Measurements from ENCODE around the gene SLC20A1. TPM values are rescaled to one million over a fixed set of nuclear protein-coding genes. Genes with fewer than 3 reads are reported as not detected.

The SLC20A1 gene
- polyA plus RNA-seq, 2 donors, result 10.1 to 10.4 TPM

GRCh38 chr2:112623913-112624777, 21.6 kb upstream of the SLC20A1 start:
- Histone ChIP-seq H3K27ac (ENCODE audit: low read depth in 2 of 2, low read length in 1 of 2) (peak overlapping the region in 1 of 2 donors; percentile 22), H3K4me1 (ENCODE audit: control insufficient read depth in 2 of 2, insufficient read depth in 2 of 2, low read length in 1 of 2) (peaks cover 0 to 7% of the 10 kb centered on the region in 2 donors), H3K36me3 (ENCODE audit: control insufficient read depth in 2 of 2, insufficient read depth in 2 of 2, low read length in 1 of 2) (no peaks in the 10 kb centered on the region), H3K27me3 (ENCODE audit: control insufficient read depth in 1 of 2, insufficient read depth in 2 of 2, low read length in 2 of 2) (no peaks in the 10 kb centered on the region), H3K9me3 (ENCODE audit: control insufficient read depth in 2 of 2, insufficient read depth in 1 of 2, low read depth in 1 of 2, low read length in 1 of 2) (no peaks in the 10 kb centered on the region), H3K4me3 (ENCODE audit: low read depth in 1 of 2, low read length in 2 of 2) (no peak overlapping the region)
- 69 to 72% methylated on average over 11 of the region's 11 CpGs for WGBS, 2 donors

GRCh38 chr2:112625474-112626114, 20.1 kb upstream of the SLC20A1 start:
- WGBS, 2 donors, result 68 to 75% methylated on average over 7 of the region's 7 CpGs

GRCh38 chr2:112626604-112627059, 19.1 kb upstream of the SLC20A1 start:
- no peak overlapping the region for H3K4me3 ChIP-seq (ENCODE audit: low read depth in 1 of 2, low read length in 2 of 2)
- no peaks in the 10 kb centered on the region for H3K9me3 ChIP-seq (ENCODE audit: control insufficient read depth in 2 of 2, insufficient read depth in 1 of 2, low read depth in 1 of 2, low read length in 1 of 2)
- H3K36me3 ChIP-seq (ENCODE audit: control insufficient read depth in 2 of 2, insufficient read depth in 2 of 2, low read length in 1 of 2), result no peaks in the 10 kb centered on the region
- H3K4me1 ChIP-seq (ENCODE audit: control insufficient read depth in 2 of 2, insufficient read depth in 2 of 2, low read length in 1 of 2), result peaks cover 0 to 7% of the 10 kb centered on the region in 2 donors
- H3K27me3 ChIP-seq (ENCODE audit: control insufficient read depth in 1 of 2, insufficient read depth in 2 of 2, low read length in 2 of 2), result no peaks in the 10 kb centered on the region
- H3K27ac ChIP-seq (ENCODE audit: low read depth in 2 of 2, low read length in 1 of 2), result peak overlapping the region; percentile 55 to 86
- WGBS, 2 donors, result 6 to 16% methylated on average over 7 of the region's 7 CpGs

More at GRCh38 chr2:112625474-112626114, 20.1 kb upstream of the SLC20A1 start:
- Histone ChIP-seq H3K36me3 (ENCODE audit: control insufficient read depth in 2 of 2, insufficient read depth in 2 of 2, low read length in 1 of 2) (no peaks in the 10 kb centered on the region), H3K4me3 (ENCODE audit: low read depth in 1 of 2, low read length in 2 of 2) (no peak overlapping the region), H3K9me3 (ENCODE audit: control insufficient read depth in 2 of 2, insufficient read depth in 1 of 2, low read depth in 1 of 2, low read length in 1 of 2) (no peaks in the 10 kb centered on the region), H3K27me3 (ENCODE audit: control insufficient read depth in 1 of 2, insufficient read depth in 2 of 2, low read length in 2 of 2) (no peaks in the 10 kb centered on the region), H3K4me1 (ENCODE audit: control insufficient read depth in 2 of 2, insufficient read depth in 2 of 2, low read length in 1 of 2) (peaks cover 0 to 7% of the 10 kb centered on the region in 2 donors), H3K27ac (ENCODE audit: low read depth in 2 of 2, low read length in 1 of 2) (peak overlapping the region in 1 of 2 donors; percentile 24)

GRCh38 chr2:112627060-112628040, 18.4 kb upstream of the SLC20A1 start:
- H3K4me3 ChIP-seq (ENCODE audit: low read depth in 1 of 2, low read length in 2 of 2), result no peak overlapping the region
- no peaks in the 10 kb centered on the region for H3K27me3 ChIP-seq (ENCODE audit: control insufficient read depth in 1 of 2, insufficient read depth in 2 of 2, low read length in 2 of 2)
- no peaks in the 10 kb centered on the region for H3K36me3 ChIP-seq (ENCODE audit: control insufficient read depth in 2 of 2, insufficient read depth in 2 of 2, low read length in 1 of 2)
- H3K9me3 ChIP-seq (ENCODE audit: control insufficient read depth in 2 of 2, insufficient read depth in 1 of 2, low read depth in 1 of 2, low read length in 1 of 2), result no peaks in the 10 kb centered on the region
- H3K4me1 ChIP-seq (ENCODE audit: control insufficient read depth in 2 of 2, insufficient read depth in 2 of 2, low read length in 1 of 2), result peaks cover 0 to 7% of the 10 kb centered on the region in 2 donors
- 42 to 49% methylated on average over 10 of the region's 10 CpGs for WGBS, 2 donors
- H3K27ac ChIP-seq (ENCODE audit: low read depth in 2 of 2, low read length in 1 of 2), result peak overlapping the region; percentile 55 to 86

- no peaks in the 10 kb centered on the region for H3K27me3 ChIP-seq (ENCODE audit: control insufficient read depth in 1 of 2, insufficient read depth in 2 of 2, low read length in 2 of 2)
- no peak overlapping the region for H3K4me3 ChIP-seq (ENCODE audit: low read depth in 1 of 2, low read length in 2 of 2)
- H3K4me1 ChIP-seq (ENCODE audit: control insufficient read depth in 2 of 2, insufficient read depth in 2 of 2, low read length in 1 of 2), result peaks cover 0 to 7% of the 10 kb centered on the region in 2 donors
- H3K27ac ChIP-seq (ENCODE audit: low read depth in 2 of 2, low read length in 1 of 2), result no peak overlapping the region
- 89 to 92% methylated on average over 6 of the region's 6 CpGs for WGBS, 2 donors
- H3K9me3 ChIP-seq (ENCODE audit: control insufficient read depth in 2 of 2, insufficient read depth in 1 of 2, low read depth in 1 of 2, low read length in 1 of 2), result no peaks in the 10 kb centered on the region
- no peaks in the 10 kb centered on the region for H3K36me3 ChIP-seq (ENCODE audit: control insufficient read depth in 2 of 2, insufficient read depth in 2 of 2, low read length in 1 of 2)
These were observed 16.5 kb upstream of the SLC20A1 start for GRCh38 chr2:112629224-112629623.

GRCh38 chr2:112629823-112630222, 15.9 kb upstream of the SLC20A1 start:
- Histone ChIP-seq H3K36me3 (ENCODE audit: control insufficient read depth in 2 of 2, insufficient read depth in 2 of 2, low read length in 1 of 2) (no peaks in the 10 kb centered on the region), H3K4me1 (ENCODE audit: control insufficient read depth in 2 of 2, insufficient read depth in 2 of 2, low read length in 1 of 2) (peaks cover 0 to 5% of the 10 kb centered on the region in 2 donors), H3K4me3 (ENCODE audit: low read depth in 1 of 2, low read length in 2 of 2) (no peak overlapping the region), H3K27ac (ENCODE audit: low read depth in 2 of 2, low read length in 1 of 2) (no peak overlapping the region), H3K9me3 (ENCODE audit: control insufficient read depth in 2 of 2, insufficient read depth in 1 of 2, low read depth in 1 of 2, low read length in 1 of 2) (no peaks in the 10 kb centered on the region), H3K27me3 (ENCODE audit: control insufficient read depth in 1 of 2, insufficient read depth in 2 of 2, low read length in 2 of 2) (no peaks in the 10 kb centered on the region)
- 88 to 89% methylated on average over 8 of the region's 8 CpGs for WGBS, 2 donors

- no peaks in the 10 kb centered on the region for H3K27me3 ChIP-seq (ENCODE audit: control insufficient read depth in 1 of 2, insufficient read depth in 2 of 2, low read length in 2 of 2)
- H3K36me3 ChIP-seq (ENCODE audit: control insufficient read depth in 2 of 2, insufficient read depth in 2 of 2, low read length in 1 of 2), result no peaks in the 10 kb centered on the region
- H3K27ac ChIP-seq (ENCODE audit: low read depth in 2 of 2, low read length in 1 of 2), result no peak overlapping the region
- no peaks in the 10 kb centered on the region for H3K9me3 ChIP-seq (ENCODE audit: control insufficient read depth in 2 of 2, insufficient read depth in 1 of 2, low read depth in 1 of 2, low read length in 1 of 2)
- H3K4me3 ChIP-seq (ENCODE audit: low read depth in 1 of 2, low read length in 2 of 2), result no peak overlapping the region
- 60 to 65% methylated on average over 4 of the region's 4 CpGs for WGBS, 2 donors
- H3K4me1 ChIP-seq (ENCODE audit: control insufficient read depth in 2 of 2, insufficient read depth in 2 of 2, low read length in 1 of 2), result peaks cover 0 to 5% of the 10 kb centered on the region in 2 donors
These were observed 15.5 kb upstream of the SLC20A1 start for GRCh38 chr2:112630268-112630667.

GRCh38 chr2:112633708-112634107, 12.0 kb upstream of the SLC20A1 start:
- H3K27ac ChIP-seq (ENCODE audit: low read depth in 2 of 2, low read length in 1 of 2), result no peak overlapping the region
- H3K4me3 ChIP-seq (ENCODE audit: low read depth in 1 of 2, low read length in 2 of 2), result no peak overlapping the region
- no peaks in the 10 kb centered on the region for H3K4me1 ChIP-seq (ENCODE audit: control insufficient read depth in 2 of 2, insufficient read depth in 2 of 2, low read length in 1 of 2)
- no peaks in the 10 kb centered on the region for H3K9me3 ChIP-seq (ENCODE audit: control insufficient read depth in 2 of 2, insufficient read depth in 1 of 2, low read depth in 1 of 2, low read length in 1 of 2)
- no peaks in the 10 kb centered on the region for H3K36me3 ChIP-seq (ENCODE audit: control insufficient read depth in 2 of 2, insufficient read depth in 2 of 2, low read length in 1 of 2)
- WGBS, 2 donors, result 81 to 96% methylated on average over 5 of the region's 5 CpGs
- H3K27me3 ChIP-seq (ENCODE audit: control insufficient read depth in 1 of 2, insufficient read depth in 2 of 2, low read length in 2 of 2), result no peaks in the 10 kb centered on the region

All from esophagus (tissue), 2 donors.